NCI-H226 (cell line): ENCODE data around the gene LHFPL4.
"Not testable (repeated sequence)": the region's sequence is repeated elsewhere in the genome, so short reads cannot be mapped to it uniquely, and the experiment has no call there.

Source experiments
- DNase-seq: peaks from one replicate; pipeline ENCODE4 v3.0.0-alpha.2; 2015

LHFPL4 gene

DNA sequence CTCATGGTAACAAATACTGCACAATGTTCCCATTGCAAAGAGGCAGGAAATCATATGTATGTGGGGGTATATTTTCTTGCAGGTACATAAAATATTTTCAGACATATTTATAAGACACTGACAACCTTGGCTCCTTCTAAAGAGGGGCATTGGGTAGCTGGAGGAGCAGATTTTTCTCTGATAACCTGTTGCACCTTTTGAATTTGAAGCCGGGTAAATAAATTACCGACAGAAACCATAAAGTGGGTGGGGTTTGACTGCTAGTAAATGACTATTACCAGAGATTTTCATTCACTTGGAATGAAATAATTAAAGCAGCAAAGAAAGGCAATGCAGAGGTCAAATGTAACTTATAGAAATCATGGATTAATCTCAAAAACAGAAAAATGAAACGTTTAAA is 19.2 kb downstream of the LHFPL4 start:
- DNase-seq = no peak

DNA sequence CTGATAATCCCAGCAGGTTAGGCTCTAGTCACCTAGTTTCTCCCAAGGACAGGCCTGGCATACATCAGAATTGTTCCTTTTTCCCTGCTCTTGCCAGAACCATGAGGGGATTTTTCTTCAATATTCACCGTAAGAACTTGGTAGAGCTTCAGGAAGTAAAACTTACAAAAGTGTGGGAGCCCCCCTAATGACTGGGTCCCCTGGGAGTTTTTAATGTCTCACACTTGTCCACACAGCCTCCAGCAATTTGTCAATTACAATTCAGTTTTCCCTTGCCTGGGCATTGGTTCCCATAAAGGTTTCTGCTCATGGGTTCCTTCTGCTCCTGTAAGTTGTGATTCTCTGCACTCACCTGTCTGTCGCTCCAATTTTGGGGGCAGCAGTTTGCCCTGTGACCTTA is 28.5 kb downstream of the LHFPL4 start:
- no peak for DNase-seq

DNA sequence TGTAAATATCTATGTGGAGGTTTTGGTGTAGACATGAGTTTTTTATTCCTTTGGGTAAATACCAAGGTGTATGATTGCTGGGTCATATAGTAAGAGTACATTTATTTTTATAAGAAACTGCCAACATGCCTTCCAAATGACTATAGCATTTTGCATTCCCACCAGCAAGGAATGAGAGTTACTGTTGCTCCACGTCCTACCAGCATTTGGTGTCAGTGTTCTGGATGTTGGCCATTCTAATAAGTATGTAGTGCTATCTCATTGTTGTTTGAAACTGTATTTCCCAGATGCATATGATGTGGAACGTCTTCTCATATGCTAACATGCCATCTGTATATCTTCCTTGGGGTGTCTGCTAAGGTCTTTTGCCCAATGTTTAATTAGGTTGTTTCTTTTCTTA is 38.7 kb downstream of the LHFPL4 start:
- DNase-seq = no peak

DNA sequence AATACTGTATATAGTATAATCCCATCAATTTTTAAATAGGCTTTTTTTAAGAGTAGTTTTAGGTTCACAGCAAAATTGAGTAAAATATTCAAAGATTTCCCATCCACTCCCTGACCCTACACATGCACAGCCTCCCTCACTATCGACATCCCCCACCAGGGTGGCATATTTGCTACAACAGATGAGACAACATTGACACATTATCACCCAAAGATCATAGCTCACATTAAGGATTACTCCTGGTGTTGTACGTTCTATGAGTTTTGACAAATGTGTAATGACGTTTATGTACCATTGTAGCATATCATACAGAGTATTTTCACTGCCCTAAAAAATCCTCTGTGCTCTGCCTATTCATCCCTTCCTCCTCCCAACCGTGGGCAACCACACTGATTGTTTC is 39.3 kb downstream of the LHFPL4 start:
- no peak for DNase-seq

DNA sequence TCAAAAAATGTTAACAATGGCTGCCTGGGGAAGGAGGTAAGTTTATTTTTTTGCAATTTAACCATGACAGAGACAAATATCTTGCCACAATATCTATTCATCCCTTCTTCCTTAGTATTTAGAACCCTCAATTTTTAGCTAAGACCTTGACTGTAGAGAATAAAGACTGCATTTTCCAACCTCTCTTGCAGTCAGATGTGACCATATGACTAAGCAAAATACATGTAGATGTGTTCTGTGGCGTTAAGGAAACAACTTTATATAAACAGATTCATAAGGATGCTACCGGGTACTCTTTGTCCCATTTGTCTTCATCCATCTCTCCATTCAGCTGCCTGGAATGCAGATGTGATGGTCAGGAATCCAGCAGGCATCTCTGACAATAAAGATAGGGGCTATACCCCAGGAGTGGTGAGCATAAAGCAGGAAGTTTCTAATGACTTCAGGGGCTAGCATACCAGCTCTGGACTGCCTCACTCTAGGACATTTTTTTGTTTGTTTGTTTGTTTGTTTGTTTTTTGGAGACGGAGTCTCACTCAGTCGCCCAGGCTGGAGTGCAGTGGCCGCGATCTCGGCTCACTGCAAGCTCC is 41.1 kb downstream of the LHFPL4 start:
- DNase-seq = no peak

DNA sequence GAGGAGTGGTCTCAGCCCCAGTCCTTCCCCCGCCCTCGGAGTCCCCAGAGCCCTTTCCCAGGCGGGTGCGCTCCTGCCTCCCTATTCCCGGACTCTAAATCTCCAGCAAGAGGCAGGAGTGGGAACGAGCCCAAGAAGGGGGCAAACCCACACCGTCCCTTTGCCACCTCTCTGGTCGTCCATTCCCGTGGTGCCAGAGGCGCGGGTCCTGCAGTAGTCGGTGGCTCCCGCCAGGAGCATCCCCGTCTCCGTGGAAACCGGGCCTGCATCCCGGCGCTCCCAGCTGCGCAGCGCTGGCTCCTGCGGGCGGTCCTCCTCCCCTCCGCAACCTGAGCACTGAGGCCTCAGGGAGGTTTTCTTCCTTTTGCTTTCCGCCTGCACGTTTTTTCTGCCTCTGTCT is 44.8 kb downstream of the LHFPL4 start:
- DNase-seq = no peak

DNA sequence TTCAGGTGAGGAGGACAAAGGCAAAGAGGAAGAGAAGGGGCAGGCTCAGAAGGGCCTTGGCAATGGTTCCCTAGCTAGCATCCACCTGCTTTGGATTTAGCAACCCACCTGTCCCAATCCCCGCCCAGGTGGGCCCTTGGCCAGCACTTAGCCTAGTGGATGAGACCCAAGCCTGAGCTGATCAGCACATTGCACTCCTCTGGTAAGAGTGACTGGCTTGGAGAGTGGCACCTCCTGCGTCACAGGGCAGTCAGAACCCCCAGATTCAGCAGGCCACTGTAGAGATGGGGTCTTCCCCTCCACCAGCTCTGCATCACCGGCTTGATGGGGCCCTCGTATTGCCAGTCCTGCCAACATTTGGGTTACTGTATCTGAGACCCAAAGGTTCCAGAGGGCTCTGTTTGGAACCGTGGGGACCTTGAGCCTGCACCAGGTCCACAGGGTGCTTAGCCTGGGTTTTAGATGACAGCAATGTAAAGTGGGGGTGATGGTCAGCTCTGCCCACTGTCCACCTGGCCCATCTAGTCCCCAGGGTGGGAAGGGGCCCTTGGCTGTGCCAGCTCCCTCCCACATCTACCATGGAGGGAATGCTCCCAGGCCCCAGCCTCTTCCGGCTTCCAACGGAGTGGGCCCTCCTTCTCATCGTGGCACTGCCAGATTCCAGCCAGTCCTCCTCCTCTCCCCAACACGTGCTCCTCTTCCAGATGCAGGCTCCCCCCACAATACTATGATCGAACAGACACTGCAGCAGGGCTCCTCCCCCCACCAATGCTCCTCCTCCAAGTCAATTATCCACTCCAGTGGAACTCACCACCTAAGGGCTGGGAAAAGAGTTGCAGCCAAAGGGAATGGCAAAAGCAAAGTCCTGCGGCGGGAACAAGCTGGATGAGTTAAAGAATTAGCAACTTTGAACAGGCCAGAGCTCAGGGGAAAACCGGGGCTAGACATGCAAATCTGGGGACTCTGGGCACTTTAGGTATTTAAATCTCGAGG is 45.7 kb downstream of the LHFPL4 start:
- no peak for DNase-seq

DNA sequence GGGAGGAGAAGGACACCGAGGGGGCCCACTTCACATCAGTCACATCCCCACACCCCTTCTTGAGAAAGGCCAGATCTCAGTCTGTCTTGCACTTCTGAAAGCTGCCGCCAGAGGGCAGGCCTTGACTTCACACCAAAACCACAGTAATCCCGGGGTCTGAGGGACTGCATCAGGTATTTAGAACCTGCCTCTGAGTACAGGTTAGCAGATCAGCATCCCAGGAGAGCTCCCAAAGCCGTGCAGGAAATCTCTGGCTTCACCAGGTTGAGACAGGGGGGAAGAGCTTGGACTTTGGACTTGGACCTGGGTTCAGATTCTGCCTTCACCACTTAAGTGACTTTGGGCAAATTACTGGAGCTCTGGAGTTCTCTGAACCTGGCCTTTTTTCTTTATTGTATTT is 50.3 kb downstream of the LHFPL4 start:
- DNase-seq = peak; percentile 55

DNA sequence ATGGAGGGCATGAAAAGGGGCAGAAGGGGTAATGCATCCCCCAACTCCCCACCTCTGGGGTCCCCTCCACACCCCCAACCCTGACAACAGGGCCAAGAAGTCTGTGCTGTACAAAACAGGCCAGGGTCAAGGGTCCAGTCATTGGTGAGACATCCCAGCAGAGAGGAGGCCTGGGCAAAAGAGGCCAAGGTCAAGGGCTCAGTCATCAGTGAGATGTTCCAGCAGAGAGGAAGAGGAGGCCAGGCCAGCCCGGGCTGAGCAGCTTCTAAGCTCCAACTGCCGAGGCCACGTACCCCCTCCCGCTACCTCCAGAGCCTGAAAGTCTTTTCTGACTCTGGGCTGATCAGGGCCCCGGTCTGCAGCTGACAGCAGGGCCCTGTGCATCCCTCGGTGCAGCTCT is 52.4 kb downstream of the LHFPL4 start:
- DNase-seq = no peak

DNA sequence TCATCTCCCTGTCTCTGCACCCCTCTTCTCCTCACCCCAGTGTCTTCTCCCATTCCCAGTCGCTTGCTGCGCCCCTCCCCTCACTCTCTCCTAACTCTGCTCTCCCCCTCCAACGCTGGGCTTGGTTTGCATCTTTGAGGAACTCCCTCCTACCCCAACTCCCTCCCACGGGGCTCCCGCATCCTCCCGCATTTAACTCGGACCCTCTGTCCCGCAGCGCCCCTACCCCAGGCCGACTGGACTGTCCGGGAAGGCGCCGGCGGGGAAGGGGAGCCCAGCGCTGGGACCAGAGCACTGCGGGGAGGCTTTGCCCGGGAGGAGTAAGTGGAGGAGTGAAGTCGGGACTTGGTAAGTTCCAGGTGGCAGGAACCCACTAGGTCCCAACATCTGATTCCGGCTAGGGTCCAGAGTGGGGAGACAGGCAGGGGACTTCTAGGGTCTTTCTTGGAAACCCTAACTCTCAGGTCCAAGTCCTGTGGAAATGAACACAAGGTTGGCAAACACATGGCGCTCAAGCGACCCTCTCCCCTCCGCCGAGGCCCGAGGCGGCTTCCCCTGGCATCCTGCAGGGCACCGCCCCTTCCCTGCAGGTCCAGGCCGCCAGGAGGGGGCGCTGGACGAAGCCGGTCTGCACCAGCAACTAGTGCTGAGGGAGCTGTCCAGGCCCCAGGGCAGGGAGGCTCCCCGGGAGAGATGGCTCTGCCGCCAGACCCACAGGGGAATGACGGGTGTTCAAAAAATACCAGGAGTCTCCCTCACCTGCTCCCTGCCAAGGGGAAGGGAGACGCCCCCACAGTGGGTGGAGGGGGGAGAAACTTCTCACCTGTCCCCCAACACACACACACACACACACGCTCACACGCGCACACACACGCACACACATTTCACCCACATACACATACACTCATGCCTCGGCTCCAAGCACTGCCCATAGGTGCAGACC is 53.2 kb downstream of the LHFPL4 start:
- peak; percentile 61 for DNase-seq

DNA sequence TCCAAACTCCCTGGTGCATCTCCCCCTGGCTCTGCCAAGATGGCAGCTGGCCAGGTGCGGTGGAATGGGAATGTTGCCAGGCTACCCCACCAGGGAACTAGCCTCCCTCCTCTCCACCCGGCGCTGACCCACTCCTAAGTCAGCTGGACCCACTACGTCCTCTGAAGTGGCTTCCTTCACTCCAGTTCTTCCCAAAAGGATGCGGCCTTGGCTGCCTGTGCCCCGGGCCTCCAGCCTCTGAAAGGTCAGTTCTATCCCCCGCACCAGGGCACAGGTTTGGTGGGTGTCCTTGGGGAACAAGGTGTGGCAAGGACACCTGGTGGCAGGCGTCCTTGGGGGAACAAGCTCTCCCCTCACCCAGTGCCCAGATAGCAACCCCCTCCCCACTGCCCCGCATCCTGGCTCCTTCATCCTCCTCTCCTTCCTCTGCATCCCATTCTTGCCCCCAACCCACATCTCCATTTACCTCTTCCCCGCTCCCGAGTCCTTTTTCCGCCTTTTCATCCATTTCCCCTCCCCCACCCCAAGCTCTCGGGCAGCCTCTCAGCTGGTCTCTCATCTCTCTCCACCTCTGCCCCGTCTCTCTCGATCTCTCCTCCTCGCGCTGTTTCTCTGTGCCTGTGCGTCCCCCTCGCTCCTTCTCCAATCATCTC is 54.0 kb downstream of the LHFPL4 start:
- no peak for DNase-seq

DNA sequence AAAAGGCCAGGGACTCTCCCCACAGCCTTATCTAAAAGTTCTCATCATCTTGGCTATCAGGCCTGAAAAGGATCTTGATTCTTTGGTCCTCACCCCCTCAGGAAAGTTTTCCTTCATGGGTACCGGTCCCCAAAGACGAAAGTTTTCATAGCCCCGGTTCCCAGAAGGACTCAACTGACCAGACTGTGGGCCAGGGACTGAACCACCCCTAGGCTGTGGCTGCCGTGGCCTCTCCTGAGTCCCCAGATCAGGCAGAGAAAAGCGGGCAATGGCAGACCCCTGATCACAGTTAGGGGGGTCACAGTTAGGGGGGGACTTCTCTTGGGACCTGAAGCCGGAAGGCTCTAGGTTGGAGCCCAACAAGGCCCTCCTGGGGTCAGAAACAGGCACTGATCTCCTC is 54.8 kb downstream of the LHFPL4 start:
- no peak for DNase-seq

DNA sequence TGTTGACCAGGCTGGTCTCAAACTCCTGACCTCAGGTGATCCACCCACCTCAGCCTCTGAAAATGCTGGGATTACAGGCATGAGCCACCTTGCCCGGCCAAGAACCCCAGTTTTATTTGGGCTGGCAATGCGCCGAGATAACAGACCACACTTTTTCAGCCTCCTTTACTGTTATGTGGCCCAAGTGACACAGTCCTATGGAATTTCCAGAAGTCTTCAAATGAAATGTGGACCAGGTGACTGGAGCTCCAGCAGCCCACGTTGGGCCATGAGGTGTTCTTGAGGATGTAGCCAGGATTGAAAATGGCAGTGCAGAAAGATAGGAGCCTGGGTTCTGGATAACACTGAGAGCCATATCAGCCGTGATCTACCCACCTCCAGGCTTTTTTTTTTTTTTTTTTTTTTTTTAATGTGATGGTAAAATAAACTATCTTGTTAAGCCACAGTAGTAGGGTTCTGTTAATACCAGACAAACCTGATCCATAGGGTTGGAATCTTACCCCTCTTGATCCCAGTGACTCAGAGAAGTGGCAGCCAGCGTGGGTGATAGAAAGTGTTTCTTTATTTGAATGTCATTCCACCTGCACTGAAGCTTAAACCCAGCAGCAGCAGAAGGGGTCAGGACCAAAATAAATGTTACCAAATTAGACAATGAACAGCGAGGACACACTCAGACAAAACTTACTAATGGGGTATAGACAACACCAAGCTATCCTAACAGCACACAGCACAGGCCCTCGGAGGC is 55.6 kb downstream of the LHFPL4 start:
- peak; percentile 18 for DNase-seq

DNA sequence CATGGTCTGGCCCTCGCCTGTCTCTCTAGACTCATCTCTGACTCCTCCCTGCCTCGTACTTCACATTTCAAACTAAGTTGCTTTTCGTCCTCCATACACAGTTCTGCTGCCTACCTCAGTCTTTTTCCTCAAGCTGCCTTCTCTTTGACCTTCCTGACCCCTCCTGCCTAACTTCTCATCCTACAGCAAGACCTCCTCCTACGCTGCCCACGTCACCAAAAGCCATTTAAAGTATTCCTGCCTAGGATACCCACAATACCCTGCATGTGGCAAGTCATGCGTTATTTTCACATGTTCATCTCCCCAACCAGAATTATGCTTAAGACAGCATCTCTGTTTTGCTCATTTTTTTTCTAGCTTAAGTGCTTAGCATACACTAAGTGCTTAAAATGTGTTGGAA is 56.7 kb downstream of the LHFPL4 start:
- DNase-seq = no peak

DNA sequence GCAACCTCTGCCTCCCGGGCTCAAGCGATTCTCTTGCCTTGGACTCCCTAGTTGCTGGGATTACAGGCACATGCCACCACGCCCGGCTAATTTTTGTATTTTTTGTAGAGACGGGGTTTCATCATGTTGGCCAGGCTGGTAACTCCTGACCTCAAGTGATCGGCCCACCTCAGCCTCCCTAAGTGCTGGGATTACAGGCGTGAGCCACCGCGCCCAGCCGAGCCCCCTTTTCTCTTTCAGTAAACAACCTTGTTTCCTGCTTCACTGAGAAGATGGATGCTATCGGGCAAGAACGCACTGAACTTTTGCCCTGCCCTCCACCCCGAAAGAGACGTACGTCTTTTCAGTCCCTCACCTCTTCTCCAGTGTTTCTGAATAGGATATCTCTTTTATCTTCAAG is 59.6 kb downstream of the LHFPL4 start:
- DNase-seq = not testable (repeated sequence)

DNA sequence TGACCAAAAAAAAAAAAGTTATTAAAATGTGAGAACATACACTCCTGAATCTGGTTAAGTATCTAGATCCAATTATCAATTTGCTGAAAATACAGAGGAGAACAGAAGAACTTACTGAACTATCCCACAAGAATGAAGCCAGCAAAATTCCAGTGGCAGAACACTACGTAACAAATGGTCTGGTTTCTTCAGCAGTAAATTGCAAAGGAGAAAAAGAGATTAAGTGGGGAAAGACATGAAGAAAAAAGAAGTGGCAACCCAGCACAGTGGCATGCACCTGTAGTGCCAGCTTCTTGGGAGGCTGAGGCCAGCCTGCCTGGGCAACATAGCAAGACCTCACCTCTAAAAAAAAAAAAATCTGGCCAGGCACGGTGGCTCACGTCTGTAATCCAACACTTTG is 62.1 kb downstream of the LHFPL4 start:
- no peak for DNase-seq

DNA sequence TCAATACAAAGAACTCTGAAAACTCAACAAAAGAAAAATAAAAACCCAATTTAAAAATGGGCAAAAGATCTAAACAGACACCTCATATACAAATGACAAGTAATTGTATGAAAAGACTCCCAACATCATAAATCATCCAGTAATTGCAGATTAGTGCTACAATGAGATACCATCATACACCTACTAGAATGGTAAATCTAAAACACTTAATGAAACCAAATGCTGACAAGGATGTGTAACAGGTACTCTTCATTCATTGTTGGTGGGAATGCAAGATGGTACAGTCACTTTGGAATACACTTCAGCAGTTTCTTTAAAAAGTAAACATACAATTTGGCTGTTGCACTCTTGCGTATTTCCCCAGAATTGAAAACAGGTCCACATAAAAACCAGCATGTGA is 68.4 kb downstream of the LHFPL4 start:
- no peak for DNase-seq

DNA sequence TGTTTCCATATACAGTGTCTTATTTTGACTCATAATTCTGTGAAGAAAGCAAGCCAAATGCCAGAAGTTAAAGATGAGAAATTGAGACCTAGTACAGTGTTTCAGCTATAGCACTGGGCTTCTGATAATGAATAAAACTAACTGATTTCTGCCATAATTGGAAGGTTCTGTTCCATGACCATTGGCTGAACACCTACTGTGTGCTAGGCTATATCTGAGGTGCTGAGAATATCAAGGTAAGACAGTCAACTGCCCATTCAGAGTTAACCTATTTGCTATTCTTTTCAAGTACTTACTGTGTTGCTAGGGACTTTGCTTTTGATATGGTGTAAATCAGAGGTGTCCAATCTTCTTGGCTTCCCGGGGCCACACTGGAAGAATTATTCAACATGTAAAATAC is 73.4 kb downstream of the LHFPL4 start:
- no peak for DNase-seq

DNA sequence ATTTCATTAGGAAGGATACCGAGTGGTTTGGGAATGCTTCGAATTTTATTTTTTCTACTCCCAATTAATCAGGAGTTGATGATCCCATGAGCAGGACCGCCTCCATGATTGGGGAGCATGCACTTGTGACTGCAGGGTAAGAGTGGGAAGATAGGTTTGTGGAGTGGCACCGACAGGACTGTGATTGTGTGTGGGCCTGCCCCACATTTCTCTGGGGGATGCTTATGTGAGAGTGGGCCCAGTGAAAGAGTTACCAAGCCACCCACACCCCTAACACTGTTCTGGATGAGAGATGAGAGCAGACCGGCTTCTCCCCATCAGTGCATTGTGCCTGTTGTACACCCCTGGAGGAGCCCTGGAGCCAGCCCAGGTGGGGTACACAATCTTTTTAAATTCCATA is 76.7 kb downstream of the LHFPL4 start:
- no peak for DNase-seq

DNA sequence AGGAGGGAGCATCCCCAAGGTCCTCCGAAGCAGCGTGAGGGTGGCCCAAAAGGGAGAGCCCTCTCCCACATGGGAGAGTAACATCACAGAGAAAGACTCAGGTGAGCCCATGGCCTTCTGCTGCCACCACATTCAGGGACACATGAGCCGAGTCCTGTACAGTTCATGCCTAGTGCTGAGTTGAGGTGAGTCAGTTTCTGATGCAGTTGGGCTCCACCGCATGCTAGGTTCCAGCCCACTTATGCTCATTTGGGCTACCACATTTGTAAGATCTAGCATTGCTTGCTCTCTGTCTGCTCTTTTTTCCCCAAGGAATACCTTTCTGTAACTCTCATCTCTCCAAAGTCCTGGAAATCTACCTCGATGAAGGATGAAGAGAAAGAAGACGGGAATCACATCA is 79.1 kb downstream of the LHFPL4 start:
- DNase-seq = no peak

DNA sequence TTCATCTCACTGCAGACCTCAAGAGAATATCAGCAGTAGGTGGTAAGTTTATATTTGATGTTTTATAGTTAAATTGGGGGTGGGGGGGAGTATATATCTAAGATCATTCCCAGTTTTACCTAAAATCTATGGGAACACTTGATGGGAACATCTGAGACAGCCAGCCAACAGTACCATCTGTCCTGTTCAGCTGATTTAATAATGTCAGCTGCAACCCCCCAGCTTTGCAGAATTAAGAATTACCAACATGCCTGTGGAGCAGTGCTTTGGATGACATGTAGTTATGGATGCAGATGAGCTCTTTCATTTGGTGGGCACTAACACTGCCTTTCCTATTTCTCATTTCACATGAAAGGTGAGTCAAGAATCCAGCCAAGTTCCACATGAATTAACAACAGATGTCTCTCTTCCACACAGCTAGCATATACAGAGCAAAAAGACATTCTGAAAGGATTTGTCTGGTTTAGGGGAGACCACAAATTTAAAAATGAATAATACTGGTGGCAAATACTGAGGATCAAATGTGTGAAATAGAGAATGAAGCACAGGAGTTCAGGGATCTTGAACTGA is 80.0 kb downstream of the LHFPL4 start:
- no peak for DNase-seq

DNA sequence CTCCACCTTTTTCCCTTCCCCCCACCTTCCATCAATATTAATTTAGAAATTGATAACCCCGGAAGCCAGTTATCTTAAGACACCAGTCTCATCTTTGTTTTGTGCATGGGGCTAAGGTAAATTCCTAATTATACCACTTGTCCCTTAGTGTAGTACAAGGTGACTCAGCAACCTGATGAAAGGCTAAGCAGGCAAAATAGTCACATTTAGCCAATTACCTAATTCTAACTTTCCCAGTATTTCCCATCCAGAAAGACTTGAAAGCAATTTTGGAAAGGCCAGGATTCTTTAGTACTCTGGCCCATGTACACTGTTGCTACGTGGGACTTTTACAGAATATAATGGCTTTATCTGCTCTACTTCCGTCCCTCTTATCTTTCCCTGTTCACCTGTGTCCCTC is 83.6 kb downstream of the LHFPL4 start:
- DNase-seq = no peak
